PC-3 (cell line): ENCODE results near the gene TMEM132D. TPM values are rescaled to one million over a fixed set of nuclear protein-coding genes. Genes with fewer than 3 reads are reported as not detected.

Source experiments
- ATAC-seq: fragments of 200-7000 bp; cut with Tn5 transposase; 2 replicates; pipeline ENCODE4 v1.9.1; 2020; ENCODE audit warnings: mild to moderate bottlenecking, moderate library complexity
- BruUV-seq: library from RNA; stranded (reverse); fragments of 400-500 nt; replicated peaks from 2 replicates; lab custom pipeline; 2021; lab: Mats Ljungman, UMichigan
- CTCF ChIA-PET: fragments of 300-600 bp; sonication (Branson Sonifier 250); formaldehyde crosslinking; loops from one replicate; lab custom pipeline; 2022; ENCODE audit warnings: antibody characterized with exemption; lab: Charles Lee
- POLR2A ChIA-PET: fragments of 300-600 bp; sonication (Branson Sonifier 250); formaldehyde crosslinking; loops from one replicate; lab custom pipeline; 2022; ENCODE audit warnings: antibody characterized with exemption; ENCODE audit not compliant: unreplicated experiment; lab: Charles Lee
- DNase-seq: peaks from one replicate; pipeline ENCODE4 v3.0.0-alpha.2; 2015
- H2AFZ ChIP-seq: fragments of 300-600 bp; sonication (generic); 2 replicates; pipeline ENCODE4 v1.6.0; 2016; ENCODE audit warnings: antibody characterized with exemption, low read length
- H3F3A ChIP-seq: fragments of 300-600 bp; sonication (generic); one replicate; pipeline ENCODE4 v1.6.0; 2017; ENCODE audit warnings: antibody characterized with exemption, low read length, control low read depth, mild to moderate bottlenecking; ENCODE audit not compliant: unreplicated experiment
- H3K27ac ChIP-seq: fragments of 300-600 bp; sonication (generic); 2 replicates; pipeline ENCODE4 v1.5.1; 2016; ENCODE audit warnings: mild to moderate bottlenecking, low read length
- H3K27me3 ChIP-seq: fragments of 300-600 bp; sonication (generic); 2 replicates; pipeline ENCODE4 v1.6.1; 2016; ENCODE audit warnings: low read length, mixed read lengths
- H3K36me3 ChIP-seq: fragments of 300-600 bp; sonication (generic); 2 replicates; pipeline ENCODE4 v1.6.1; 2016; ENCODE audit warnings: low read depth, mixed run types, low read length, mixed read lengths
- H3K4me1 ChIP-seq: fragments of 300-600 bp; sonication (generic); 2 replicates; pipeline ENCODE4 v1.5.1; 2016; ENCODE audit warnings: low read length; ENCODE audit not compliant: insufficient read depth
- H3K4me2 ChIP-seq: fragments of 300-600 bp; sonication (generic); 2 replicates; pipeline ENCODE4 v1.6.0; 2016; ENCODE audit warnings: low read length
- H3K4me3 ChIP-seq: fragments of 300-600 bp; sonication (generic); 2 replicates; pipeline ENCODE4 v1.5.1; 2016; ENCODE audit warnings: mild to moderate bottlenecking, low read length, mixed read lengths
- H3K79me2 ChIP-seq: fragments of 300-600 bp; sonication (generic); 2 replicates; pipeline ENCODE4 v1.6.1; 2017; ENCODE audit warnings: low read length, mixed read lengths
- H3K9ac ChIP-seq: fragments of 300-600 bp; sonication (generic); 2 replicates; pipeline ENCODE4 v1.6.0; 2016; ENCODE audit warnings: mild to moderate bottlenecking, low read length
- H3K9me2 ChIP-seq: fragments of 300-600 bp; sonication (generic); replicated peaks from 2 replicates; pipeline ENCODE4 v1.6.1; 2016; ENCODE audit warnings: mixed run types, low read length, mixed read lengths
- H3K9me3 ChIP-seq: fragments of 300-600 bp; sonication (generic); 2 replicates; pipeline ENCODE4 v1.6.1; 2016; ENCODE audit warnings: low read length, mixed read lengths
- H4K20me1 ChIP-seq: fragments of 300-600 bp; sonication (generic); 2 replicates; pipeline ENCODE4 v1.6.1; 2016; ENCODE audit warnings: low read length, mixed read lengths
- EZH2 ChIP-seq: fragments of 300-600 bp; sonication (generic); IDR thresholded peaks from one replicate; pipeline ENCODE4 v1.6.1; 2017; ENCODE audit warnings: antibody characterized with exemption, mild to moderate bottlenecking, low read length; ENCODE audit not compliant: unreplicated experiment
- EZH2phosphoT487 ChIP-seq: fragments of 300-600 bp; sonication (generic); IDR thresholded peaks from 2 replicates; pipeline ENCODE4 v1.6.1; 2018; ENCODE audit warnings: mild to moderate bottlenecking, antibody characterized with exemption, low read length, borderline replicate concordance
- intact Hi-C: fragments of 100-400 bp; cut with micrococcal nuclease; formaldehyde crosslinking; loops from 2 replicates; pipeline ENCODE4 v1.9.0; 2023
- total RNA-seq: library from RNA; depleted of rRNA; stranded (reverse); fragments of >200 nt; gene quantifications from 2 replicates; pipeline ENCODE4 v1.2.3, GENCODE V29; 2014
- TF ChIP-seq, protein P1 (sequence below): fragments of 300-600 bp; sonication (generic); conservative IDR thresholded peaks from 2 replicates; pipeline ENCODE4 v1.5.1; 2017; ENCODE audit warnings: antibody characterized with exemption, low read depth, mild to moderate bottlenecking, low read length

Gene TMEM132D
- total RNA-seq, 1 experiment from 2014 or later: not detected

GRCh38 chr12:129552996-129553750, 350.7 kb downstream of the TMEM132D start:
- peaks cover 26% of the 10 kb centered on the region for H3K9me3 ChIP-seq
- H3K4me2 ChIP-seq: no peak overlapping the region
- no peaks in the 10 kb centered on the region for H3K79me2 ChIP-seq
- no peaks in the 10 kb centered on the region for H3F3A ChIP-seq
- no peak overlapping the region for H3K4me3 ChIP-seq
- no peak overlapping the region for H2AFZ ChIP-seq
- H3K4me1 ChIP-seq: no peaks in the 10 kb centered on the region
- H3K27me3 ChIP-seq: peaks cover 18% of the 10 kb centered on the region; the same call in 1 of the 2 replicates
- BruUV-seq: no TSS peak
- no peak overlapping the region for H3K9ac ChIP-seq
- ATAC-seq (no peak), DNase-seq (no peak)
- H3K36me3 ChIP-seq: no peaks in the 10 kb centered on the region
- POLR2A ChIA-PET: no interaction called here
- H3K27ac ChIP-seq: no peak overlapping the region
- CTCF ChIA-PET: no interaction called here
- no peaks in the 10 kb centered on the region for H3K9me2 ChIP-seq
- no peak for TF ChIP-seq EZH2
- TF ChIP-seq EZH2phosphoT487: no peak
- TF ChIP-seq, protein P1, sequence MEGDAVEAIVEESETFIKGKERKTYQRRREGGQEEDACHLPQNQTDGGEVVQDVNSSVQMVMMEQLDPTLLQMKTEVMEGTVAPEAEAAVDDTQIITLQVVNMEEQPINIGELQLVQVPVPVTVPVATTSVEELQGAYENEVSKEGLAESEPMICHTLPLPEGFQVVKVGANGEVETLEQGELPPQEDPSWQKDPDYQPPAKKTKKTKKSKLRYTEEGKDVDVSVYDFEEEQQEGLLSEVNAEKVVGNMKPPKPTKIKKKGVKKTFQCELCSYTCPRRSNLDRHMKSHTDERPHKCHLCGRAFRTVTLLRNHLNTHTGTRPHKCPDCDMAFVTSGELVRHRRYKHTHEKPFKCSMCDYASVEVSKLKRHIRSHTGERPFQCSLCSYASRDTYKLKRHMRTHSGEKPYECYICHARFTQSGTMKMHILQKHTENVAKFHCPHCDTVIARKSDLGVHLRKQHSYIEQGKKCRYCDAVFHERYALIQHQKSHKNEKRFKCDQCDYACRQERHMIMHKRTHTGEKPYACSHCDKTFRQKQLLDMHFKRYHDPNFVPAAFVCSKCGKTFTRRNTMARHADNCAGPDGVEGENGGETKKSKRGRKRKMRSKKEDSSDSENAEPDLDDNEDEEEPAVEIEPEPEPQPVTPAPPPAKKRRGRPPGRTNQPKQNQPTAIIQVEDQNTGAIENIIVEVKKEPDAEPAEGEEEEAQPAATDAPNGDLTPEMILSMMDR: no peak
- intact Hi-C loops: no loop called here
- no peaks in the 10 kb centered on the region for H4K20me1 ChIP-seq

- no peak overlapping the region for H3K27ac ChIP-seq
- no TSS peak for BruUV-seq
- peaks cover 16% of the 10 kb centered on the region; the same call in 1 of the 2 replicates for H3K27me3 ChIP-seq
- no peaks in the 10 kb centered on the region for H3K36me3 ChIP-seq
- ChIA-PET CTCF (no interaction called here), POLR2A (no interaction called here)
- no peaks in the 10 kb centered on the region for H3F3A ChIP-seq
- intact Hi-C loops: no loop called here
- no peak for DNase-seq
- no peak overlapping the region for H2AFZ ChIP-seq
- no peaks in the 10 kb centered on the region for H3K9me2 ChIP-seq
- H3K9me3 ChIP-seq: 0 out of 2 replicates have a peak, but pooled peaks cover 18% of the 10 kb centered on the region
- no peaks in the 10 kb centered on the region for H3K4me1 ChIP-seq
- H4K20me1 ChIP-seq: no peaks in the 10 kb centered on the region
- no peak overlapping the region for H3K4me3 ChIP-seq
- H3K4me2 ChIP-seq: no peak overlapping the region
- no peak for TF ChIP-seq EZH2phosphoT487
- TF ChIP-seq, protein P1: no peak
- no peak for TF ChIP-seq EZH2
- no peak overlapping the region for H3K9ac ChIP-seq
- ATAC-seq: no peak
- no peaks in the 10 kb centered on the region for H3K79me2 ChIP-seq
Measured at GRCh38 chr12:129551441-129551840, 352.4 kb downstream of the TMEM132D start.

GRCh38 chr12:129550353-129550752, 353.5 kb downstream of the TMEM132D start:
- H3F3A ChIP-seq: no peaks in the 10 kb centered on the region
- no peaks in the 10 kb centered on the region for H3K36me3 ChIP-seq
- no peak overlapping the region for H3K27ac ChIP-seq
- no peaks in the 10 kb centered on the region for H4K20me1 ChIP-seq
- H3K4me1 ChIP-seq: no peaks in the 10 kb centered on the region
- H3K27me3 ChIP-seq: 0 out of 2 replicates have a peak, but pooled peaks cover 9% of the 10 kb centered on the region
- DNase-seq: no peak
- no peak overlapping the region for H3K4me3 ChIP-seq
- no peaks in the 10 kb centered on the region for H3K79me2 ChIP-seq
- H3K9me2 ChIP-seq: no peaks in the 10 kb centered on the region
- ChIA-PET POLR2A (no interaction called here), CTCF (no interaction called here)
- no peak overlapping the region for H2AFZ ChIP-seq
- no peak overlapping the region for H3K4me2 ChIP-seq
- H3K9me3 ChIP-seq: 0 out of 2 replicates have a peak, but pooled peaks cover 18% of the 10 kb centered on the region
- intact Hi-C loops: no loop called here
- no peak for ATAC-seq
- TF ChIP-seq EZH2phosphoT487 (no peak), EZH2 (no peak)
- TF ChIP-seq, protein P1: no peak
- H3K9ac ChIP-seq: no peak overlapping the region
- BruUV-seq: no TSS peak
